Muscle layer of duodenum (tissue), 2 donors: ENCODE measurements around the gene BRD1.

Experiments used
- H3K27ac ChIP-seq: one replicate; pipeline ENCODE4 v1.7.0; 2013; ENCODE audit warnings: mild to moderate bottlenecking, low read length
- H3K27me3 ChIP-seq: one replicate; pipeline ENCODE4 v1.7.0; 2013; ENCODE audit warnings: low read depth, mild to moderate bottlenecking, control low read depth, low read length
- H3K36me3 ChIP-seq, 2 donors: one replicate each; pipeline ENCODE4 v1.7.0; 2013; ENCODE audit warnings: low read length in 2 of 2, control low read depth in 1 of 2, mild to moderate bottlenecking in 1 of 2; ENCODE audit not compliant: insufficient read depth in 2 of 2, control insufficient read depth in 1 of 2
- H3K4me1 ChIP-seq, 2 donors: one replicate each; pipeline ENCODE4 v1.7.0; 2013; ENCODE audit warnings: low read length in 2 of 2, mild to moderate bottlenecking in 2 of 2, control low read depth in 1 of 2, moderate library complexity in 1 of 2; ENCODE audit not compliant: insufficient read depth in 2 of 2, control insufficient read depth in 1 of 2
- H3K4me3 ChIP-seq, 2 donors: one replicate each; pipeline ENCODE4 v1.7.0; 2013; ENCODE audit warnings: low read length in 2 of 2, low read depth in 1 of 2, mild to moderate bottlenecking in 1 of 2
- H3K9me3 ChIP-seq, 2 donors: one replicate each; pipeline ENCODE4 v1.7.0; 2013; ENCODE audit warnings: low read length in 2 of 2, control low read depth in 1 of 2, mild to moderate bottlenecking in 1 of 2; ENCODE audit not compliant: control insufficient read depth in 1 of 2
- donor health status: healthy.

Gene BRD1

GRCh38 chr22:49727191-49727880 is 100.3 kb downstream of the BRD1 start:
- H3K36me3 ChIP-seq = no peaks in the 10 kb centered on the region
- no peak overlapping the region for H3K4me3 ChIP-seq
- no peak overlapping the region for H3K27ac ChIP-seq
- peaks cover 0 to 9% of the 10 kb centered on the region in 2 donors for H3K4me1 ChIP-seq
- peaks cover 22% of the 10 kb centered on the region for H3K27me3 ChIP-seq
- peaks cover 0 to 3% of the 10 kb centered on the region in 2 donors for H3K9me3 ChIP-seq

- no peaks in the 10 kb centered on the region for H3K9me3 ChIP-seq
- no peak overlapping the region for H3K4me3 ChIP-seq
- peaks cover 22% of the 10 kb centered on the region for H3K27me3 ChIP-seq
- H3K36me3 ChIP-seq = no peaks in the 10 kb centered on the region
- peaks cover 0 to 9% of the 10 kb centered on the region in 2 donors for H3K4me1 ChIP-seq
- no peak overlapping the region for H3K27ac ChIP-seq
Measured at GRCh38 chr22:49726701-49727101, 101.0 kb downstream of the BRD1 start.

GRCh38 chr22:49726022-49726681 is 101.5 kb downstream of the BRD1 start:
- H3K27ac ChIP-seq = no peak overlapping the region

GRCh38 chr22:49725516-49725915 is 102.2 kb downstream of the BRD1 start:
- Histone ChIP-seq H3K27ac (no peak overlapping the region), H3K4me1 (peaks cover 0 to 9% of the 10 kb centered on the region in 2 donors), H3K9me3 (no peaks in the 10 kb centered on the region), H3K36me3 (no peaks in the 10 kb centered on the region), H3K27me3 (peaks cover 22% of the 10 kb centered on the region), H3K4me3 (no peak overlapping the region)

More at GRCh38 chr22:49726022-49726681, 101.5 kb downstream of the BRD1 start:
- H3K36me3 ChIP-seq = no peaks in the 10 kb centered on the region
- H3K4me3 ChIP-seq = no peak overlapping the region
- H3K27me3 ChIP-seq = peaks cover 22% of the 10 kb centered on the region
- H3K4me1 ChIP-seq = peaks cover 0 to 9% of the 10 kb centered on the region in 2 donors
- H3K9me3 ChIP-seq = no peaks in the 10 kb centered on the region

- Histone ChIP-seq H3K27ac (no peak overlapping the region), H3K27me3 (peaks cover 22% of the 10 kb centered on the region), H3K4me1 (peaks cover 0 to 9% of the 10 kb centered on the region in 2 donors), H3K9me3 (no peaks in the 10 kb centered on the region), H3K36me3 (no peaks in the 10 kb centered on the region), H3K4me3 (peak overlapping the region in 1 of 2 donors; percentile 34)
Measured at GRCh38 chr22:49724893-49725489, 102.7 kb downstream of the BRD1 start.

GRCh38 chr22:49724030-49724892 is 103.4 kb downstream of the BRD1 start:
- H3K27ac ChIP-seq = no peak overlapping the region
- peaks cover 0 to 9% of the 10 kb centered on the region in 2 donors for H3K4me1 ChIP-seq
- H3K36me3 ChIP-seq = no peaks in the 10 kb centered on the region
- H3K27me3 ChIP-seq = peaks cover 22% of the 10 kb centered on the region
- H3K4me3 ChIP-seq = peak overlapping the region in 1 of 2 donors; percentile 34
- H3K9me3 ChIP-seq = no peaks in the 10 kb centered on the region

- no peaks in the 10 kb centered on the region for H3K36me3 ChIP-seq
- H3K27me3 ChIP-seq = peaks cover 22% of the 10 kb centered on the region
- H3K4me1 ChIP-seq = peaks cover 0 to 9% of the 10 kb centered on the region in 2 donors
- no peak overlapping the region for H3K4me3 ChIP-seq
- H3K27ac ChIP-seq = no peak overlapping the region
- H3K9me3 ChIP-seq = no peaks in the 10 kb centered on the region
Measured at GRCh38 chr22:49723478-49724029, 104.1 kb downstream of the BRD1 start.
